Measurements from ENCODE around the gene MAP7D3. TPM values are rescaled to one million over a fixed set of nuclear protein-coding genes. Genes with fewer than 3 reads are reported as not detected.
"Not testable (repeated sequence)": the region's sequence is repeated elsewhere in the genome, so short reads cannot be mapped to it uniquely, and the experiment has no call there.

MAP7D3 gene
- total RNA-seq, result 10 to 100 TPM; 17.8 to 17.9 TPM

- peak within 1 kb of the TSS; percentile 88 for H3K4me3 Mint-ChIP-seq
- peak; percentile 72 for DNase-seq
- H3K27me3 Mint-ChIP-seq, result no peaks in the 10 kb centered on the region
- peak within 1 kb of the TSS; percentile 85 for H3K27ac Mint-ChIP-seq
- H3K9me3 Mint-ChIP-seq, result no peaks in the 10 kb centered on the region
- H3K36me3 Mint-ChIP-seq, result no peaks in the 10 kb centered on the region
- H3K4me1 Mint-ChIP-seq, result peaks cover 12% of the 10 kb centered on the region
Measured at GRCh38 chrX:136251041-136251991, at the start of gene MAP7D3. Gene MAP7D3 (minus strand): TSS chrX:136251400. CDS start chrX:136251358, 42 bp downstream.

GRCh38 chrX:136300721-136301120, 49.5 kb upstream of the MAP7D3 start, which contains the start of gene ADGRG4:
Gene ADGRG4 (plus strand): TSS chrX:136300963. CDS start chrX:136308778, 7,815 bp downstream.
- DNase-seq, H3K9me3 Mint-ChIP-seq, H3K4me3 Mint-ChIP-seq, H3K36me3 Mint-ChIP-seq, H3K27ac Mint-ChIP-seq, H3K27me3 Mint-ChIP-seq, H3K4me1 Mint-ChIP-seq: not testable (repeated sequence)

DNA sequence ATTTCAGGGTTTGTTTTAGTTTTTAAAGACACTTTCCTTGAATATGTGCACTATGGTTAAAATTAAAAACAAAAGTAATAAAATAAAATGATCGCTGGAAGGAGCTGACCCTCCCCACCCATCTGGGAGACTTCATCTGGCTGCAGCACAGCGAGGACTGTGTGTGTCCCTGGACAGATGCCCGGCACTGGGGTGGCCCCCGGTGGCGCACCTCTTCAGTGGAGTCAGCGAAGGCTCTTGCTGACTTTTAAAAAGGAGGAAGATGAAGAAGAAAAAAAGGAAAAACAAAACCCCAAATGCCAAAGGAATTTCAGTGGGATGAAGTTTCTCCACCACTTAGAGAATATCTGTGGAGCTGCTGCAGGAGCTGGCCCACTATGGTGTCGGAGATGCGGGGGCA, 44.2 kb upstream of the MAP7D3 start:
- Mint-ChIP-seq H3K4me3 (no peak overlapping the region), H3K36me3 (no peaks in the 10 kb centered on the region), H3K27ac (no peak overlapping the region), H3K4me1 (no peaks in the 10 kb centered on the region), H3K27me3 (no peaks in the 10 kb centered on the region), H3K9me3 (no peaks in the 10 kb centered on the region)
- DNase-seq, result no peak

GRCh38 chrX:136292656-136293055, 41.5 kb upstream of the MAP7D3 start:
- Mint-ChIP-seq H3K27ac (no peak overlapping the region), H3K27me3 (no peaks in the 10 kb centered on the region)

DNA sequence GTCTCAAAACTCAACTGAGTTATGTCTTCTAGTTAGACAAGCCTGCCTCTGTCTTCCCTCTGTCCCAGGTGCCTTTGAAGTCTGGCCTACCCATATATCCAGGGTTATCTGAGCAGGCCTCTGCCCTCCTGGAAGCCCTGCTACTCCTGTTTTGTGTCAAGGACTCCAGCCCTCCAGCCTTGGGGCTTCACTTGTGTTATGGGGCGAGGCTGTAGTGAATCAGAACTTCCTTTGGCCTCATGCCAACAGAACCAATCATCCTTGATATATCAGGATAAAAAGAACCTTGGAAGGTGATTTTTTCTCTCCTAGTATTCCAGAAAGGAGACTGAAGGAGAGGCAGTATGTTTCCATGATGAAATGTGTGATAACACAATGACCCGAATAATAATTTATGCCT, 40.6 kb upstream of the MAP7D3 start:
- DNase-seq, result no peak
- Mint-ChIP-seq H3K27ac (no peak overlapping the region), H3K36me3 (no peaks in the 10 kb centered on the region), H3K9me3 (no peaks in the 10 kb centered on the region), H3K4me1 (no peaks in the 10 kb centered on the region), H3K4me3 (no peak overlapping the region), H3K27me3 (no peaks in the 10 kb centered on the region)

More at GRCh38 chrX:136292656-136293055, 41.5 kb upstream of the MAP7D3 start:
- no peak for DNase-seq
- Mint-ChIP-seq H3K4me3 (no peak overlapping the region), H3K4me1 (no peaks in the 10 kb centered on the region), H3K36me3 (no peaks in the 10 kb centered on the region), H3K9me3 (no peaks in the 10 kb centered on the region)

DNA sequence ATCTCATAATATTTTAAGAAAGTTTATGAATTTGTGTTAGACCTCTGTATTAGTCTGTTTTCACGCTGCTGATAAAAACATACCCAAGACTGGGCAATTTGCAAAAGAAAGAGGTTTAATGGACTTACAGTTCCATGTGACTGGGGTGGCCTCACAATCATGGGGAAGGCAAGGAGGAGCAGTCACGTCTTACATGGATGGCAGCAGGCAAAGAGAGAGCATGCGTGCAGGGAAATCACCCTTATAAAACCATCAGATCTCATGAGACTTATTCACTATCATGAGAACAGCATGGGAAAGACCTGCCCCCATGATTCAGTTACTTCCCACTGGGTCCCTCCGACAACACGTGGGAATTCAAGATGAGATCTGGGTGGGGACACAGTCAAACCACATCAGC, 35.2 kb upstream of the MAP7D3 start:
- H3K36me3 Mint-ChIP-seq, H3K9me3 Mint-ChIP-seq, H3K27me3 Mint-ChIP-seq, DNase-seq, H3K27ac Mint-ChIP-seq, H3K4me1 Mint-ChIP-seq, H3K4me3 Mint-ChIP-seq: not testable (repeated sequence)

- H3K4me3 Mint-ChIP-seq, result no peak overlapping the region
- peaks cover 3% of the 10 kb centered on the region for H3K4me1 Mint-ChIP-seq
- no peaks in the 10 kb centered on the region for H3K36me3 Mint-ChIP-seq
- no peak overlapping the region for H3K27ac Mint-ChIP-seq
- H3K9me3 Mint-ChIP-seq, result no peaks in the 10 kb centered on the region
- no peak for DNase-seq
- H3K27me3 Mint-ChIP-seq, result no peaks in the 10 kb centered on the region
Measured at GRCh38 chrX:136275553-136275952, 24.4 kb upstream of the MAP7D3 start.

DNA sequence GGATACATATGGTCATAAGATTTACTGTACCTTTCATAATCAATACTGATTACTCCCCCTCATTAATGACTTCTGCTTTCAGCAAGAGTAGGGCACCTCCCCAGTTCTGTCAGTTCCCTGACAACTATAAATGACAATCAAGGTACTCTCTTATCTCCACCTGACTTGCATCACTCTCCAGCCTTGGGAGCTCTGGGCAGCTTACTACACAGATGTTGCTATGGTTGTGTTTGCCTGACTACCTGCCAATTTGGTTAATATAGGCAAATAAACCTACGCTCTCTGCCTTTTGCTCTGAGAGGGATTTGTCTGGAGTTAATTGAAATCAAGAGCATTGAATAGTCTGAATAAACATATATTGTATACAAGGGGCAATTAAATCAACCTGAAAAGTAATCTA, 22.8 kb upstream of the MAP7D3 start:
- no peaks in the 10 kb centered on the region for H3K27me3 Mint-ChIP-seq
- H3K36me3 Mint-ChIP-seq, result no peaks in the 10 kb centered on the region
- no peak overlapping the region for H3K4me3 Mint-ChIP-seq
- no peak overlapping the region for H3K27ac Mint-ChIP-seq
- no peaks in the 10 kb centered on the region for H3K9me3 Mint-ChIP-seq
- no peak for DNase-seq
- H3K4me1 Mint-ChIP-seq, result peaks cover 3% of the 10 kb centered on the region

GRCh38 chrX:136272325-136272724, 21.1 kb upstream of the MAP7D3 start:
- Mint-ChIP-seq H3K27me3 (no peaks in the 10 kb centered on the region), H3K4me1 (peaks cover 5% of the 10 kb centered on the region), H3K27ac (no peak overlapping the region), H3K36me3 (no peaks in the 10 kb centered on the region), H3K4me3 (no peak overlapping the region), H3K9me3 (no peaks in the 10 kb centered on the region)
- DNase-seq, result no peak

DNA sequence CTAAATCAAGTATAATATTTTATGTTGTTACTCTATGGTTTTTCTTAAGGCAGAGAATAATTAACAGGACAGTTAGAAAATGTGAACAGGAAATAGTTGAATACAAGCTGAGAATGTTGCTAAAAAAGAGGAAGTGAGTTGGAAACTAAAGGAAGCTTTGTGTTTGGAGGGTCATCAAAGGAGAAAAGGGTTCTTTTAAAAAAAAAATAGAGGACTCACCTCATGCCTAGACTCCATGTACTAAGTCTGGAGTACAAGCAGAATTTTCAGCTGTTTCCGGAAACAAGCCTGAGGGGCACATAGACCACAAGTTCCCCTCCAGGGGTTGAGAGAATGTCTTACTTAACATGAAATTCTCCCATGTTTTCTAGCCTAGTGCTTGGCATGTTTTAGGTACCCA, 20.1 kb upstream of the MAP7D3 start:
- Mint-ChIP-seq H3K4me1 (peaks cover 5% of the 10 kb centered on the region), H3K27me3 (no peaks in the 10 kb centered on the region), H3K9me3 (no peaks in the 10 kb centered on the region), H3K4me3 (no peak overlapping the region), H3K27ac (no peak overlapping the region), H3K36me3 (no peaks in the 10 kb centered on the region)
- no peak for DNase-seq

GRCh38 chrX:136269921-136270320, 18.7 kb upstream of the MAP7D3 start:
- Mint-ChIP-seq H3K27ac (no peak overlapping the region), H3K4me1 (peaks cover 5% of the 10 kb centered on the region), H3K27me3 (no peaks in the 10 kb centered on the region), H3K9me3 (no peaks in the 10 kb centered on the region), H3K36me3 (no peaks in the 10 kb centered on the region), H3K4me3 (no peak overlapping the region)
- DNase-seq, result no peak

DNA sequence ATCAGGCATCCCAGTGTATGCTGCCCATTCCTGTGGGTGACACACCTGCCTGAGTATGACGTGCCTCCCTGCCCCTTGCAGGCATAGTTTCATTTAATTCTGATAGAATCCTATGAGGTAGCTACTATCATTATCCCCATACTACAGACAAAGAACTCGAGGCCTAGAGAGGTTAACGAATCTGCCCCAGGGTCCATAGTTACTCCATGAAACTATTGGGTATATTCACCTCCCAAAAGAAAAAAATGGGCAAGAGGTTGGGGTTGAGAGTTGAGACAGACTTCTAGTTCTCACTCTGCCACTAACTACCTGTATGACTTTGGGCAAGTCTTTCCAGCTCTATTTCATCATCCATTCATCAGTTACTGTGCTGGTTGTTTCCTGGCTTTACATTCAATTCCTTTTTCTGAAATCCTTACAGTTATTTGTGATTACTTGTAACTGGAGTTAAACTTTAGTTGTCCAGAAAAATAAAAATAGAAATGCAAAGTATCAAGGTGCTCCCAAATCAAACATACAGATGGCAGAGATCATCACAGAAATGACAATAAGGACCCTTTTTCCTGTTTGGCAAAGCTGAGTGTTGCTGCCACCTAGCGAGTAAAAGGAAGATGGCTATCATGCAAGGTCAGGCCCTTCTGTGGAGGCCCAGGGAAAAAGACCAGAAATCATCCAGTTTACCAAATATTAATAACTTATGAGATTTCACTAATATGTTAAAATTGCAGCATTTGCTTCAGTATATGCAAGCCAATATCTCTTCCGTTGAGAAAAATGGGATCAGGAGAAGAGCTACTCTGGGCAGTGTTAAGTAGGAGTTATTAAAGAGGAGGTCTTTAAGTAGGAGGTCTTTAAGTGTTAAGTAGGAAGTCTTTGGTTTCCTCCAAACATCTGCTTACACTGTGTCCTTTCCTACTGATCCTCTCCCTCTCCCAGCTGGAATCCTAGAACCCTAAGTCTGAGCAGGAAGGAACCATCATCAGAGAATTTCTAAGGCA, 17.1 kb upstream of the MAP7D3 start:
- Mint-ChIP-seq H3K27ac (no peak overlapping the region), H3K36me3 (no peaks in the 10 kb centered on the region), H3K27me3 (no peaks in the 10 kb centered on the region), H3K4me1 (peaks cover 5% of the 10 kb centered on the region), H3K9me3 (no peaks in the 10 kb centered on the region), H3K4me3 (no peak overlapping the region)
- peak; percentile 10 for DNase-seq

- Mint-ChIP-seq H3K4me1 (peaks cover 3% of the 10 kb centered on the region), H3K36me3 (no peaks in the 10 kb centered on the region), H3K27ac (no peak overlapping the region), H3K9me3 (no peaks in the 10 kb centered on the region), H3K27me3 (no peaks in the 10 kb centered on the region), H3K4me3 (no peak overlapping the region)
- no peak for DNase-seq
Measured at GRCh38 chrX:136266828-136267227, 15.6 kb upstream of the MAP7D3 start.

DNA sequence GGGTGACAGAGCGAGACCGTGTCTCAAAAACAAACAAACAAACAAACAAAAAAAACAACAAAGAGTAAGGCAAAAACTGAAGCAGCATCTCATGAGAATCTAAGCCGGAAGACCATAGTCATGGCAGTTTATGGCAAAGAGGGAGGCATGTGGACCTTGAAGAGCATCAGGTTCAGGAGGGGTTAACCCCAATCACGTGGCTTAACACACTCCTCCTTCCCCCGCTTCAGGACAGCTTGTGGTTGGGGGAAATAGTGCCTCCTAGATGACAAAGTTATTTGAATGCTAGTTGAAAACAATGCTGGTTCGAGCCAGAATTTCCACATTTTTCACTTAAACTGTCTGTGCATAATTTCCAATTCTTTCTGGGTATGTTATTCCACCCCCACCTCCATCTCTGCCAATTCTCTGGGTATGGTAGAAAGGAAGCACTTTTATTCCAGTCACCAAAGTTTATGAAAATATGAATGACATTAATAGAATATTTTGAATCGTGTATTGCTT, 11.7 kb upstream of the MAP7D3 start:
- Mint-ChIP-seq H3K27me3 (no peaks in the 10 kb centered on the region), H3K36me3 (no peaks in the 10 kb centered on the region), H3K27ac (no peak overlapping the region), H3K9me3 (no peaks in the 10 kb centered on the region), H3K4me1 (peaks cover 15% of the 10 kb centered on the region), H3K4me3 (no peak overlapping the region)
- no peak for DNase-seq

DNA sequence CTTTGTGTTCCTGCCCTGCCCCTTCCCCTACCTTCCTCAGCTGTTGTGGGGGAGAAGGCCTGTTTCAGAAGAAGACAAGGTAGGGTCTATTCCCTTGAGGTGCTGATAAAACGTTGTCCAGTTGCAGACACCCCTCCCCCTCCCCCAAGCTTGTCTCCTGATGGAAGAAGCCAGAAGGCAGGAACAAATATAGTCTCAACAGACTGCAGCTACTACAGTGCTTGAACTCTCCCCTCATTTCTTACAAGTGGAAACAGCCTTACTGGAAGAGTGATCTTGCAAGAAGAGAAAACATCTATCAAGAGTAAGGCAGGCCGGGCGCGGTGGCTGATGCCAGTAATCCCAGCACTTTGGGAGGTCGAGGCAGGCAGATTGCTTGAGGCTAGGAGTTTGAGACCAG, 11.0 kb upstream of the MAP7D3 start:
- Mint-ChIP-seq H3K36me3 (no peaks in the 10 kb centered on the region), H3K9me3 (no peaks in the 10 kb centered on the region), H3K27me3 (no peaks in the 10 kb centered on the region), H3K27ac (no peak overlapping the region), H3K4me1 (peaks cover 15% of the 10 kb centered on the region), H3K4me3 (no peak overlapping the region)
- no peak for DNase-seq

All from activated naive CD8-positive, alpha-beta T cell treated with anti-CD3 and anti-CD28 coated beads for 36 hours (primary cell).